Stimulated activated CD4-positive, alpha-beta T cell treated with anti-CD3 and anti-CD28 coated beads, Interleukin-1b, Interleukin-23, amount 100 ng/mL, for 24 hours (primary cell): ENCODE results near the gene DTX4.
"Not testable (repeated sequence)": the region's sequence is repeated elsewhere in the genome, so short reads cannot be mapped to it uniquely, and the experiment has no call there.

Experiments
- DNase-seq, 4 experiments: peaks; one replicate each; pipeline ENCODE4 v3.0.0-alpha.2; 2020; ENCODE audit warnings: low read depth in 4 of 4, low spot score in 1 of 4

DTX4 gene

GRCh38 chr11:59171508-59172322 is at the start of gene DTX4:
DTX4 (plus strand) TSS chr11:59172132; CDS start chr11:59172596, 464 bp downstream.
- DNase-seq: peak; percentile 82 to 93 (median 88)

GRCh38 chr11:59135648-59136461 is 36.1 kb upstream of the DTX4 start:
- peak; percentile 79 to 92 (median 82) for DNase-seq

DNA sequence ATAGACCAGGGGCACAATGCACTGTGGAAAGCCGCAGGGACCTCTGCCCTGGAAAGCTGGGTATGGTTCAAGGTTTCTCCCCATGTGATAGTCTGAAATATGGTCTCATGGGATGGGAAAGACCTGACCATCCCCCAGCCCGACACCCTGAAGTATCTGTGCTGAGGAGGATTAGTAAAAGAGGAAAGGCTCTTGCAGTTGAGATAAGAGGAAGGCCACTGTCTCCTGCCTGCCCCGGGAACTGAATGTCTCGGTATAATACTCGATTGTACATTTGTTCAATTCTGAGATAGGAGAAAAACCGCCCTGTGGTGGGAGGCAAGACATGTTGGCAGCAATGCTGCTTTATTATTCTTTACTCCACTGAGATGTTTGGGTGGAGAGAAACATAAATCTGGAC is 35.4 kb upstream of the DTX4 start:
- not testable (repeated sequence) for DNase-seq

DNA sequence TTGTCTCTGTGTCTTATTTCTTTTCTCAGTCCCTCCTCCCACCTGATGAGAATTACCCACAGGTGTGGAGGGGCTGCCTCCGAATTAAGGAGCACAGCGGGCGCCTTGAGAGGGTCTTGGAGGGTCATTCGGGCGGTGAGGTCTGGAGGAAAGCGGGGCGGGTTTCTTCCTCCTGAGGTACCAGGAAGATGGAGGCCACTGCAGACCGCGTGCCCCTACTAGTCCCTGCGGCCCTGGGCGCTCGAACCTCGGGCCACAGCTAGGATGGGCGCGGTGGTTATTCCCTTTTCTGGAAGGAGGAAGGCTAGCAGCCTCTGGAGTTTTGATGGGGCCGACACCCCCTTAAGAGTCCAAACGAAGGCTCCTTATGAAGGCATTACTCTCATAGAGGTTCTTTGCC is 34.7 kb upstream of the DTX4 start:
- DNase-seq: no peak

DNA sequence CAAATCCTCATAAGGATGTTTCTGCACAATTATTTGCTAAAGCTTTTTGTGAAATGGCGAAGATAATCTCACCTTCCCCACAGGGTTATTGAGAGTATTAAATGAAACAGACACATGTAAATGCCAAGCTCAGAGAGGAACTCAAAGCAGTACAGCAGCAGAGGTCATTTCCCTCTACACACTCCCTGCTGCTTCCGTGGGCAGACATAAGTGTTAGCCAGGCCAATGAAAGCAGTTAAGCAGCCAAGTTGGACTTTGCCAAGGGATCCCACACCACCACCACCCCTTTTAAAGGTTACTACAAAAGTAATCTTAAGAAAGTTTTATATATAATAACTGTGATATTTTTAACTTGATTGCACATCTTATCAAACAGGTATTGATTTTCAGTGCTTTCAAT is 33.3 kb upstream of the DTX4 start:
- no peak for DNase-seq

- DNase-seq: no peak
Measured at GRCh38 chr11:59141191-59141590, 30.7 kb upstream of the DTX4 start.

DNA sequence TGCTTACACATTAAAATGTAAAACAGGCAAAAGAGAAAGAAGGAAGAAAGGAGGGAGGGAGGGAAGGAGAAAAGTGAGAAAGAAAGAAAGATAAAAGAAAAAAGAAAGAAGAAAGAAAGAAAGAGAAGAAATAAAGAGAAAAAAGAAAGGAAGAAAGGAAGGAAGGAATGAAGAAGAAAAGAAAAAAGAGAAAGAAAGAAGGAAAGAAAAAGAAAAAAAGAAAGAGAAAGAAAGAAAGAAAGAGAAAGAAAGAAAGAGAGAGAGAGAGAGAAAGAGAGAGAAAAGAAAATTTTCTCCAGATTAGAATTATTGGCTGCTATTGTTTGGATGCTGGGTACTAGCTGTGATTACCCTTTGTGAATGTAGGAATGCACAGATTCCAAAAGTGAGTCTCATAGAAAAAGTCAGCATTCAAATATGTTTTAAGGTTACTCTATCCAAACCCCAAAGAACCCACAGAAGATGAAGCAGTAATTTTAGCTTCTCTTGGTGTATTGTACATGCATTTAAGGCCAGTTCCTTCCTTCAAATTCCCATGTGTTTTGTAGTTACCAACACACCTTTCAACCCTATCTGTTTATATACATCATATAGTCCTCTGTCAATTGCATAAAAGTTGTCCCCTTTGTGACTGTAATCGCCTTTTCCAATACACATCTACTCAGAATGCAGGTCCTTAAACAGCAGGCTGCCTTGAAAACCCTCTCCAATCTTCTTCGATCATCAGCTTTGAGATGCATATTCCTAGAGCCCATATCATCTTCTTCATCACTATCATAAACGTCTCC is 30.1 kb upstream of the DTX4 start:
- no peak for DNase-seq

DNA sequence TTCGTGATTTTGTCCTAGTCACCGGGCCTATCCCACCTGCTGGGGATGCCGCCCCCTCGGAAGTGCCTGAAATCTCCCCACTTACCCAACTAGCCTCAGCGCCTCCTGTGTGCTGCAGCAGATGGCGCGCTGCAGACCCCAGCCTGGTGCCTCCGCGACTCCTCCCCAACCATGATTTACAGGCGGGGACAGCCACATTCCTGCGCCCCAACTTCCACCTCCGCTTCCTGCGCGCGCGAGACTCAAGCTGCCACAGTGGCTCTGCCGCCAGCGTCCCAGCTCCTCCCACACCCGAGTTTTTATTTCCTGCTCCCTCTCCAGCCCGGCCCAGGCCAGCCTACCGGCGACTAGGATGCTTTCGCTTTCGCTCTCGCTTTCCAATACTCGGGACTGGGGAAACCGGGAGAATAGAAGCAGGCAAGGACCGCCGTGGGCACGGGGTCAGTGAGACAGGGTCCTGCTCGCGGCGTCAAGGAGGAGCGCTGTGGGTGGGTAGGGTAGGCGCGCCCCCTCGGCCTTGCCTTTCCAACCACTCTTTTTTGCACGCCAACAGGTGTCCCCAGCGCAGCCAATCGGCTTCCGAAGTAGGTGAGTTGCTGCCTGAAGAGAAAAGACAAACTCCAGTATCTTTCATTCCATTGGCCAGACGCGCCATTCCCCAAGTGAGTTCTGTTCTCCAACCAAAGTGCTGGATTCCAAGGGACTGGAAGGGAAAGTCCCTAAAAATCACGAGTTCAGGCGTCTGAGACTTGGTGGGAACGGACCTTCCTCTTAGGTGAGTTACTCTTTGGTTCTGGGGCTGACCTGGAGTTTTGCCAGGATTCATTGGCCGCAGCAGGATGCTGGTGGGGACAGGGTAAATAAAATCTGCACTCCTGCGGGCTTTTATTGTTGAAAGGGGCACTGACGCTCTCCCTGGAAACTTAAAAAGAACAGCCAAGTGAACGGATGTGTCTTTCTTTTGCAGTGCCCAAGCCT is 29.1 kb upstream of the DTX4 start, which contains the start of gene FAM111A:
Gene FAM111A (plus strand): TSS at position 327 of the 978 bp plus-strand sequence. CDS start 6,017 bp downstream, outside the sequence.
- DNase-seq: peak; percentile 34 to 75 (median 53)

DNA sequence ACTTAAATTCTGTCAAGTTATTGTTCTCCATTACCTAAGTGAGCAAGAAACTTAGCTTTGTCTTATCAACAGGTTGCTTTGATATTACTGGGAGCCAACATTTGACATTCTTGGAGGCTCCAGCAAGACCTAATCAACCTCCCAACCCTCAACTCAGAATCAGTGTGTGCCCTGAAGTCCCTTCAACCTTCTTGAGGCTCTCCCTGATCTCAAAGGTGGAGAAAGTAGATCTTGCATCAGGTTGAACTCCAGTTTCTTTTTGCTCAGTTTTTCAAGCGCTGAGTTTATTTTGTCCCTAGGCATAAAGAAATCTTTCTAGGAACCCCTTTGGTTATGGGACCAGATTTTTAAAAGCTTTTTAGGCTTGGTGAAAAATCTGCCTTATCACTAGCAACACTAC is 27.8 kb upstream of the DTX4 start:
- no peak for DNase-seq

DNA sequence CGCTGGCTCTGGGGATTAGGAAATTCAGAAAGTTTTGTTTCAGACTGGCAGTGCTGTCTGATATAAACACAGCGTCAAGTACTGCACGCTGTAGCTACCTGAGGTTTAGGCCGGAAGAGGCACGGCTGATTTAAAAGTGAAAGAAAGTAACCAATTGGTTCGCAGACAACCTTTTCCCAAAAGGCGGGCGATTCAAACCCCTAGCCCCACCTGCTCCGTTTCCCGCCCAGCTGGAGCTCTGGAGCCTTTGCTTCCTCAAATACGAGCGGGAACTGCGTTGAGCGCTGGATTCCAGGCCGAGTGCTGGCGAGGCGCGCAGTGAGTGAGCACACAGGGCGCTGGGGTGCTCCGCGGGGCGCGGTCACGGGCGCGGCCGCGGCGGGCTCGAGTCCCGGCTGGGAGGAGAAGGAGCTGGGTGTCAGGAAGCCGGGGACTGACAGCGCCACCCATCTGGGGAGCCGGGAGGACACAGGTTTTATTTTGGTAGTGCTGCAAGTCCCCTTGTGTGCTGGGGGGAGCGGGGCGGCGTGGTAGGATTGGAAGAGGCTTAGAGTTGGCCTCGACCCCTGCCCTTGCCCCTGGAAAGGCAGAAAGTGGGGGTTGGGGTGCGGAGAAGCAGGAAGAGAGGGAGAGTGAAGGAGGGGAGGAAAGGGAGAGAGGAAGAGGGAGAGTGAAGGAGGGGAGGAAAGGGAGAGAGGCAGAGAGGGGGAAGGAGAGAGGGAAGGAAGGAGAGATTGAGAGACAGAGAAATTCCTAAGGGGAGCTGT is 27.2 kb upstream of the DTX4 start:
- peak; percentile 41 to 73 (median 52) for DNase-seq

DNA sequence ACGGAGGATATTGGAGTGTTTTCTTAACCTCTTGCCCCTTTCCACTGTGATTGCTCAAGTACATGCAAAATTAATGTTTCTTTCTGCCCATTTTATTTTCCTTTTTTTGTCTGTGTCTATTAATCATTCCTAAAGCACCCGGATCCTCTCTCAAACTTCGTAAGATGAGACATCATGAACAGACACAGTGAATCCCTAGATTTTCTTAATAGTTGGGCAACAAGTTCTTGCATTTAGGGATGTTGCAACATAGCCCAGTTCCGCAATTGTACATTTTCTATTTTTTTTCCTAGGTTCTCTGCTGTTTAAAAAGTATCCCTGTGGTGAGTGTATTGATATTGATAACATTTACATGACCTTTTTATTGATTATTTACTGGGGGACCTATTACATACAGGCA is 26.4 kb upstream of the DTX4 start:
- DNase-seq: no peak

DNA sequence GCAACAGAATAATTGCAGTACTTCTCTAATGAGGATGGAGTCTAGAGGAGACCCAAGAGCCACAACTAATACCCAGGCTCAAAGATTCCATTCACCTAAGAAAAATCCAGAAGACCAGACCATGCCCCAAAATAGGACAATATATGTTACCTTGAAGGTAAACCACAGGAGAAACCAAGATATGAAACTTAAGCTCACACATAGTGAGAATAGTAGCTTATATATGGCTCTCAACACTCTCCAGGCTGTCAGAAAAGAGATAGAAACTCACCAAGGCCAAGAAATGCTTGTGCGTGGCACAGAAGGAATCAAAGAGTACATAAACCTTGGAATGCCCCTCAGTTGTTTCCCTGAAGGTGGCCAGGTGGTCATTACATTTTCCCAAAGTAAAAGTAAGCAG is 20.2 kb upstream of the DTX4 start:
- no peak for DNase-seq

DNA sequence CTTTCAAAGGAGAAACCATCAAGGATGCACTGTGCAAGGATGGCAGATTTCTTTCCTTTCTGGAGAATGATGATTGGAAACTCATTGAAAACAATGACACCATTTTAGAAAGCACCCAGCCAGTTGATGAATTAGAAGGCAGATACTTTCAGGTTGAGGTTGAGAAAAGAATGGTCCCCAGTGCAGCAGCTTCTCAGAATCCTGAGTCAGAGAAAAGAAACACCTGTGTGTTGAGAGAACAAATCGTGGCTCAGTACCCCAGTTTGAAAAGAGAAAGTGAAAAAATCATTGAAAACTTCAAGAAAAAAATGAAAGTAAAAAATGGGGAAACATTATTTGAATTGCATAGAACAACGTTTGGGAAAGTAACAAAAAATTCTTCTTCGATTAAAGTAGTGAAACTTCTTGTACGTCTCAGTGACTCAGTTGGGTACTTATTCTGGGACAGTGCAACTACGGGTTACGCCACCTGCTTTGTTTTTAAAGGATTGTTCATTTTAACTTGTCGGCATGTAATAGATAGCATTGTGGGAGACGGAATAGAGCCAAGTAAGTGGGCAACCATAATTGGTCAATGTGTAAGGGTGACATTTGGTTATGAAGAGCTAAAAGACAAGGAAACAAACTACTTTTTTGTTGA is 19.5 kb upstream of the DTX4 start:
- DNase-seq: peak in 1 of 4 experiments; percentile 11

- DNase-seq: no peak
Measured at GRCh38 chr11:59154610-59155009, 17.3 kb upstream of the DTX4 start.

DNA sequence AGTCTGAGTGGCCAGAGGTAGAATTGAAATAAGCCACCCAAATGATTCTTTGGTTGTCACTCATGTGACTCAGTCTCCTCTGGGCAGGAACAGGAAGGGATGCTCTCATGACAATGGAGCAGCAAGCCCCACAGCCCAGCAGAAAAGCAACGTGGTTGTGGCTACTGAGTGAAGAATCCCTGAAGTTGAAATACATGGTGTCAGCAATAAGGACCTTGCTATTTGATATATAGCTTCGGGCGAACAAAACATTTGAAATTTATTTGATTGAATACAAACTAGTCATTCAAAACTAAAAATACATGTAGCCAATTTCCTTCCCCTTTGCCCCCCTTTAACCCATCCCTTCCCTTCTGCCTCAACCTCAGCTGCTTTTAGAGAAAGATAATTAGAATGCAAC is 14.5 kb upstream of the DTX4 start:
- no peak for DNase-seq

GRCh38 chr11:59158206-59159068 is 13.5 kb upstream of the DTX4 start:
- DNase-seq: peak in 1 of 4 experiments; percentile 43

DNA sequence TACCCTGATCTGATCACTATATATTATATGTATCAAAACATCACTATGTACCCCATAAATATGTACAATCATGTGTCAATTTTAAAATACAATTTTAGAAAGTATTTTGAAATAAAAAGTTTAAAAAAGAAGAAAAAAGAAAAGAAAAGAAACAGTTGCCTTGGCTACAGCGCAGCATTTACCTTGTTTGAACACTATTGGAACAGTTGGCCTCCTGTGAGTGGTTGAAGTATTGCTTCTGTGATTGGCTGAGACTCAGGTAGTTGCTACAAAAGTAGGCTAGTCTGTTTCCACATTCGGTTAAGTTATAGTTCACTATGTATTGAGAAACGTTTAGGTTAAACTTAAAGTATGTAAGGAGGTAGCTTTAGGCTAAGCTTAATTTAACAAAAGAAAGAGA is 7.9 kb upstream of the DTX4 start:
- DNase-seq: no peak
